ENCODE measurements around the gene SH3GLB1. TPM values are rescaled to one million over a fixed set of nuclear protein-coding genes. Genes with fewer than 3 reads are reported as not detected.
A peak's percentile ranks its signal among the peaks of the same experiment; 100 is the strongest.

SH3GLB1 gene
- total and polyA plus RNA-seq, 2 of the 13 experiments (the other 11 are each of a cell fraction or from before 2014, with no cell fraction given): 26.0 to 41.5 TPM

DNA sequence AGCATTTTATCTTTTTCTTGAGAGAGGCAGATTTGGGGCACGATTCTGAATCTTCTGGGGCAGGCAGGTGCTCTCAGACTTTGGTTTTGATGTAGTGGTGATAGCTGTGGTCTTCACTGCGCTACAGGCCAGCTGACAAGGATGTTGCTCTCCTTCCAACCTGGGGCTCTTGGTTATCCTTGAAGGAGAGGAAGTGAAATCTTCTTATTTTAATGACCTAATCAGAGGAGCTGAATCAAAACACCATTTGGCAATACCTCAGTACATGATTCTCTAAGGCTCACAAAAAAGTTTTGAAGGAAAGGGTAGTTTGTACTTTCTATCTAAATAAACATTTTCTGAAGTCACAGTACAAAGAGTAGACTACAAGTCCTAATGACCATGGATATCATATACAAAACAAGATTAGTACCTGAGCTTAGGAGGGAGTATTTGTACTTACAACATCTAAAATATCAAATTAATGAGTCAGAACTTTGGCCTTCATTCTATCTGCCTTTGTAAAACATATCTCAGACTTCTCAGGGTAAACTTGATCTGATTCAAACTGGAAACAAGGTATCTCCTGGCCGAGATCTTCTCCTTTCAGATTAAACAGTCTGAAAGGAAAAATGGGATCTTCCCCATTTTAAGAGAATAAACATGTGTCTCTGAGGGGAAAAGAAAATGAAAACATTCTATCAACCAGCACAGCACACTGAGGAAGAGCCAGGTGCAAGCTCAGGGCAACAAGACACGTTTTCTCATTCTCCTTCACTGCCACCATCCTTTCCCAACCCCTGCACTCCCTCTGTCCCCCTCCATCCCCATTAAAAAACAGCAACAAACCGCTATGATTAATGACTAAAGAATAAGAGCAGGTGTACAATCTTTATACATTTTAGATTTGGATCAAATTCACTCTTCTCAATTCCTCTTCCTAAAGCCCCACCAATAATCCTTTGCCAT, 69.2 kb downstream of the SH3GLB1 start:
- ChIA-PET CTCF (ENCODE audit: low intra/inter-chr PET ratio, low total read pairs) (no interaction called here), POLR2A (interaction anchor here (0.9 to 4.2 kb wide), 21 partner anchors 9 to 208 kb away, joined by 3 to 34 read pairs (median 7); partner anchors contain the start of genes HS2ST1, SELENOF and SH3GLB1)
- FAIRE-seq (no peak), DNase-seq (ENCODE audit: low spot score) (peak; percentile 61), ATAC-seq (peak; percentile 19)
- Histone ChIP-seq H3K27me3 (ENCODE audit: control insufficient read depth in 1 of 2, insufficient read depth in 2 of 2, low read length in 2 of 2) (no peaks in the 10 kb centered on the region), H3K36me3 (replicated peaks in 1 of 2; ENCODE audit: control insufficient read depth in 1 of 2, insufficient read depth in 2 of 2, low read length in 2 of 2) (no peaks in the 10 kb centered on the region), H3K27ac (ENCODE audit: extremely low read length, insufficient read depth, low read length) (peak overlapping the region; percentile 87), H3K9me3 (ENCODE audit: low read length) (no peaks in the 10 kb centered on the region), H3K4me3 (replicated peaks in 1 of 3; ENCODE audit: insufficient read depth in 1 of 3, low read depth in 2 of 3, low read length in 3 of 3) (peak overlapping the region; percentile 27 to 48 (median 31); a peak in 4 of 6 replicates), H3K79me2 (ENCODE audit: insufficient read depth, low read length) (no peaks in the 10 kb centered on the region), H4K20me1 (ENCODE audit: insufficient read depth, low read length) (no peaks in the 10 kb centered on the region), H3K4me2 (ENCODE audit: low read depth, low read length) (peak overlapping the region; percentile 79), H3K9ac (ENCODE audit: insufficient read depth, low read depth, low read length) (peak overlapping the region; percentile 63), H3K4me1 (ENCODE audit: insufficient read depth, low read length) (peaks cover 60% of the 10 kb centered on the region), H2AFZ (ENCODE audit: low read length) (no peak overlapping the region)
- intact Hi-C loops (cut with micrococcal nuclease; ENCODE audit: unreplicated experiment) (loop anchor here (2.0 to 10.0 kb wide), 4 partner anchors 15 to 141 kb away; partner anchors contain the start of genes HS2ST1, SELENOF and SH3GLB1), in situ Hi-C loops (cut with HindIII; ENCODE audit: extremely low pct_ligation_motif_present, low pct_unique_long_range_greater_than_20kb) (loop anchor here (10.0 kb wide), 1 partner anchor 141 kb away; the partner anchor contains the start of genes HS2ST1 and SELENOF)
- no peak for TF ChIP-seq EED (CRISPR knock-in tag; IDR thresholded peaks at IDR 0.05)
- TF ChIP-seq, protein P1, sequence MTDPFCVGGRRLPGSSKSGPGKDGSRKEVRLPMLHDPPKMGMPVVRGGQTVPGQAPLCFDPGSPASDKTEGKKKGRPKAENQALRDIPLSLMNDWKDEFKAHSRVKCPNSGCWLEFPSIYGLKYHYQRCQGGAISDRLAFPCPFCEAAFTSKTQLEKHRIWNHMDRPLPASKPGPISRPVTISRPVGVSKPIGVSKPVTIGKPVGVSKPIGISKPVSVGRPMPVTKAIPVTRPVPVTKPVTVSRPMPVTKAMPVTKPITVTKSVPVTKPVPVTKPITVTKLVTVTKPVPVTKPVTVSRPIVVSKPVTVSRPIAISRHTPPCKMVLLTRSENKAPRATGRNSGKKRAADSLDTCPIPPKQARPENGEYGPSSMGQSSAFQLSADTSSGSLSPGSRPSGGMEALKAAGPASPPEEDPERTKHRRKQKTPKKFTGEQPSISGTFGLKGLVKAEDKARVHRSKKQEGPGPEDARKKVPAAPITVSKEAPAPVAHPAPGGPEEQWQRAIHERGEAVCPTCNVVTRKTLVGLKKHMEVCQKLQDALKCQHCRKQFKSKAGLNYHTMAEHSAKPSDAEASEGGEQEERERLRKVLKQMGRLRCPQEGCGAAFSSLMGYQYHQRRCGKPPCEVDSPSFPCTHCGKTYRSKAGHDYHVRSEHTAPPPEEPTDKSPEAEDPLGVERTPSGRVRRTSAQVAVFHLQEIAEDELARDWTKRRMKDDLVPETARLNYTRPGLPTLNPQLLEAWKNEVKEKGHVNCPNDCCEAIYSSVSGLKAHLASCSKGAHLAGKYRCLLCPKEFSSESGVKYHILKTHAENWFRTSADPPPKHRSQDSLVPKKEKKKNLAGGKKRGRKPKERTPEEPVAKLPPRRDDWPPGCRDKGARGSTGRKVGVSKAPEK (CRISPR knock-in tag; IDR thresholded peaks at IDR 0.05; ENCODE audit: borderline replicate concordance): no peak
- TF ChIP-seq, protein P2, sequence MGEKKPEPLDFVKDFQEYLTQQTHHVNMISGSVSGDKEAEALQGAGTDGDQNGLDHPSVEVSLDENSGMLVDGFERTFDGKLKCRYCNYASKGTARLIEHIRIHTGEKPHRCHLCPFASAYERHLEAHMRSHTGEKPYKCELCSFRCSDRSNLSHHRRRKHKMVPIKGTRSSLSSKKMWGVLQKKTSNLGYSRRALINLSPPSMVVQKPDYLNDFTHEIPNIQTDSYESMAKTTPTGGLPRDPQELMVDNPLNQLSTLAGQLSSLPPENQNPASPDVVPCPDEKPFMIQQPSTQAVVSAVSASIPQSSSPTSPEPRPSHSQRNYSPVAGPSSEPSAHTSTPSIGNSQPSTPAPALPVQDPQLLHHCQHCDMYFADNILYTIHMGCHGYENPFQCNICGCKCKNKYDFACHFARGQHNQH (CRISPR knock-in tag; IDR thresholded peaks at IDR 0.05): no peak
- TF ChIP-seq SSRP1 (CRISPR knock-in tag; IDR thresholded peaks at IDR 0.05): 0 out of 2 replicates have a peak, but pooled peaks have one; percentile 78
- no peak for TF ChIP-seq ZNF615 (CRISPR knock-in tag; IDR thresholded peaks at IDR 0.05; ENCODE audit: borderline replicate concordance)
- TF ChIP-seq EP300 (IDR thresholded peaks at IDR 0.05; ENCODE audit: low read depth in 2 of 2, low read length in 2 of 2): 0 out of 4 replicates have a peak, but pooled peaks of 1 of the 2 experiments have one; percentile 29
- no peak for TF ChIP-seq EP300 (CRISPR knock-in tag; IDR thresholded peaks at IDR 0.05; ENCODE audit: borderline replicate concordance)
- TF ChIP-seq ZNF33B (CRISPR knock-in tag; IDR thresholded peaks at IDR 0.05): no peak
- no peak for TF ChIP-seq SRF (IDR thresholded peaks at IDR 0.05; ENCODE audit: low read depth, low read length)
- 0 out of 2 replicates have a peak, but pooled peaks have one; percentile 6 for TF ChIP-seq ZMYM4 (CRISPR knock-in tag; IDR thresholded peaks at IDR 0.05)
- TF ChIP-seq CENPT (CRISPR knock-in tag; IDR thresholded peaks at IDR 0.05; ENCODE audit: low read depth): no peak
- no peak for TF ChIP-seq NFYC (CRISPR knock-in tag; IDR thresholded peaks at IDR 0.05)
- no peak for TF ChIP-seq CAMTA2 (CRISPR knock-in tag; IDR thresholded peaks at IDR 0.05; ENCODE audit: borderline replicate concordance)
- TF ChIP-seq SP2 (CRISPR knock-in tag; IDR thresholded peaks at IDR 0.05): no peak
- no peak for TF ChIP-seq RNF2 (conservative IDR thresholded peaks at IDR 0.05; ENCODE audit: low read depth)
- TSS peak; percentile 97 for BruUV-seq (replicated peaks)
- 45% methylated on average over 5 of the region's 5 CpGs for WGBS (ENCODE audit: low lambda C conversion rate)
